HFFc6 (cell line): ENCODE measurements around the gene ZNRF4. TPM values are rescaled to one million over a fixed set of nuclear protein-coding genes. Genes with fewer than 3 reads are reported as not detected.

Experiments used
- DNase-seq: peaks from one replicate; pipeline ENCODE4 v3.0.0-alpha.2; 2018
- H3K27ac Mint-ChIP-seq: 2 replicates; pipeline ENCODE4 v1.8.0; 2020; ENCODE audit warnings: mild to moderate bottlenecking, mixed read lengths
- H3K27me3 Mint-ChIP-seq: 2 replicates; pipeline ENCODE4 v1.8.0; 2021; ENCODE audit warnings: mild to moderate bottlenecking, moderate library complexity, mixed read lengths; ENCODE audit not compliant: insufficient read depth
- H3K36me3 Mint-ChIP-seq: 2 replicates; pipeline ENCODE4 v1.8.0; 2021; ENCODE audit warnings: low read depth, mixed read lengths
- H3K4me1 Mint-ChIP-seq: 2 replicates; pipeline ENCODE4 v1.8.0; 2020; ENCODE audit warnings: low read depth, mixed read lengths
- H3K4me3 Mint-ChIP-seq: 2 replicates; pipeline ENCODE4 v1.8.0; 2020; ENCODE audit warnings: mild to moderate bottlenecking, moderate library complexity, mixed read lengths
- H3K9me3 Mint-ChIP-seq: 2 replicates; pipeline ENCODE4 v1.8.0; 2020; ENCODE audit warnings: mild to moderate bottlenecking, mixed read lengths
- total RNA-seq, 6 experiments: library from RNA; stranded (reverse); fragmentation: NEBNext Ultra II Directional; extraction: Animal tissue kit (Norgen Biotek cat#: 25700); gene quantifications; 2 replicates in 1 of 6; 3 replicates in 5 of 6; pipeline ENCODE4 v1.2.3, GENCODE V29; 2021
- TF ChIP-seq, protein P1 (sequence below): fragments of 200-600 bp; sonication (generic); IDR thresholded peaks from 2 replicates; pipeline ENCODE4 v1.5.0; 2021; ENCODE audit warnings: antibody characterized with exemption, mild to moderate bottlenecking

ZNRF4 gene
- total RNA-seq, 6 experiments from 2014 or later = not detected

GRCh38 chr19:5466072-5466471 is 10.9 kb downstream of the ZNRF4 start:
- Mint-ChIP-seq H3K9me3 (no peaks in the 10 kb centered on the region), H3K36me3 (no peaks in the 10 kb centered on the region), H3K4me1 (no peaks in the 10 kb centered on the region), H3K27me3 (peaks cover 40% of the 10 kb centered on the region), H3K27ac (no peak overlapping the region), H3K4me3 (no peak overlapping the region)
- DNase-seq = no peak
- TF ChIP-seq, protein P1, sequence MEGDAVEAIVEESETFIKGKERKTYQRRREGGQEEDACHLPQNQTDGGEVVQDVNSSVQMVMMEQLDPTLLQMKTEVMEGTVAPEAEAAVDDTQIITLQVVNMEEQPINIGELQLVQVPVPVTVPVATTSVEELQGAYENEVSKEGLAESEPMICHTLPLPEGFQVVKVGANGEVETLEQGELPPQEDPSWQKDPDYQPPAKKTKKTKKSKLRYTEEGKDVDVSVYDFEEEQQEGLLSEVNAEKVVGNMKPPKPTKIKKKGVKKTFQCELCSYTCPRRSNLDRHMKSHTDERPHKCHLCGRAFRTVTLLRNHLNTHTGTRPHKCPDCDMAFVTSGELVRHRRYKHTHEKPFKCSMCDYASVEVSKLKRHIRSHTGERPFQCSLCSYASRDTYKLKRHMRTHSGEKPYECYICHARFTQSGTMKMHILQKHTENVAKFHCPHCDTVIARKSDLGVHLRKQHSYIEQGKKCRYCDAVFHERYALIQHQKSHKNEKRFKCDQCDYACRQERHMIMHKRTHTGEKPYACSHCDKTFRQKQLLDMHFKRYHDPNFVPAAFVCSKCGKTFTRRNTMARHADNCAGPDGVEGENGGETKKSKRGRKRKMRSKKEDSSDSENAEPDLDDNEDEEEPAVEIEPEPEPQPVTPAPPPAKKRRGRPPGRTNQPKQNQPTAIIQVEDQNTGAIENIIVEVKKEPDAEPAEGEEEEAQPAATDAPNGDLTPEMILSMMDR = no peak

DNA sequence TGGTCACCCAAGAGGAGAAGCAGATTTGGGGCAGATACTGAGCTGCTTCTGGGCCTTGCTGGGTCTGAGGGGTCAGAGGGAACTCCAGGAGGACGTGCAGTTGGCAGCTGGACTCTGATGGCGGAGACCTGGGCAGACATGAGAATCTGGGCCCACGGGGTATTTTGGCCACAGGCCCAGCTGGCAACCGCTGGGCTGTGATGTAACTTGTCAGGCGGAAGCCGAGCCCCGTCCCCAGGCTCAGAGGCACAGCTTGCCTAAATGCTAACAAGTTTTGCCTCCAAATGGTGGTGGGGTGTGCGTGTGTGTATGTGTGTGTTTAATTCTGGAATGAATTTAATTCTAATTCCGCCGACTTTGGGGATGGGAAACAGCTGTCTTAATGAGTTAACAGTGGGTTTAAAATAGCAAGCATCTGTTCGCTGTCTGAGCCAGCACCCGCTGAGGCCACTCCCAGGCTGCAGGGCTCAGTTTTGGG is 11.6 kb downstream of the ZNRF4 start:
- Mint-ChIP-seq H3K27me3 (peaks cover 34% of the 10 kb centered on the region), H3K4me3 (no peak overlapping the region), H3K27ac (no peak overlapping the region), H3K36me3 (no peaks in the 10 kb centered on the region), H3K9me3 (no peaks in the 10 kb centered on the region), H3K4me1 (no peaks in the 10 kb centered on the region)
- TF ChIP-seq, protein P1 = no peak
- DNase-seq = no peak

DNA sequence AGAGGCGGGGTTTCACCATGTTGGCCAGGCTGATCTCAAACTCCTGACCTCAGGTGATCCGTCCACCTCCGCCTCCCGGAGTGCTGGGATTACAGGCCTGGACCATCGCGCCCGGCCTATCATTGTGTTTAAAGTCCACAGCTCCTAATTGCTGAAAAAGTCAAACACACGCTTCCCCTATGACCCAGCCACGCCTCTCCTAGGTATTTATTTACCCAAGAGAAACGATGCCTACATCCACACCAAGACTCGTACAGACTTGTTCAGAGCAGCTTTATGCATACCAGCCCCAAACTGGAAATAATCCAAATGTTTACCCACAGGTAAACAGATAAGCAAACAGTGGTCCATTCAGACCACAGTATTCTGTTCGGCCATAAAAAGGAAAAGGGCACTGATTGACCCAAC is 15.1 kb downstream of the ZNRF4 start:
- Mint-ChIP-seq H3K4me1 (no peaks in the 10 kb centered on the region), H3K9me3 (no peaks in the 10 kb centered on the region), H3K27ac (no peak overlapping the region), H3K4me3 (no peak overlapping the region), H3K36me3 (no peaks in the 10 kb centered on the region), H3K27me3 (peaks cover 35% of the 10 kb centered on the region)
- TF ChIP-seq, protein P1 = no peak
- DNase-seq = no peak

DNA sequence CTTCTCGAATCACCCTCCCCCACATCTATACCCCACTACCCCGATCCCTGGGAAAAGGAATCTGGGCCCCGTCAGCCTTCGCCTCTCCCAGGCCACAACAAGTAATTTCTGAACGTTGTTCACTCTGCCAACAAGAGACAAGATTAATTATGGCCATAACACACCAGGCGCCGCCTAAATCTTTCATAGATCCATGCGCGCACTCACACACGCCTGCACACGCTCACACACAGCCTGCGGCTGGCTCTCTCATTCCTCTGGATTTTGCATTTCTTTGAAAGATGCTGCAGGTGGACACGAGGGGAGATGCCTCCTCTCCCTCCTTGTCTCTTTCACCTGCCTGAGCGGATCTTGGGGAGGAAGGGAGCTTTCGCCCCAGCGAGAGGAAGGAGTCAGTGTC is 17.1 kb downstream of the ZNRF4 start:
- peaks cover 38% of the 10 kb centered on the region for H3K27me3 Mint-ChIP-seq
- no peak overlapping the region for H3K27ac Mint-ChIP-seq
- no peak for DNase-seq
- no peak overlapping the region for H3K4me3 Mint-ChIP-seq
- no peaks in the 10 kb centered on the region for H3K9me3 Mint-ChIP-seq
- TF ChIP-seq, protein P1 = no peak
- H3K36me3 Mint-ChIP-seq = no peaks in the 10 kb centered on the region
- H3K4me1 Mint-ChIP-seq = no peaks in the 10 kb centered on the region

DNA sequence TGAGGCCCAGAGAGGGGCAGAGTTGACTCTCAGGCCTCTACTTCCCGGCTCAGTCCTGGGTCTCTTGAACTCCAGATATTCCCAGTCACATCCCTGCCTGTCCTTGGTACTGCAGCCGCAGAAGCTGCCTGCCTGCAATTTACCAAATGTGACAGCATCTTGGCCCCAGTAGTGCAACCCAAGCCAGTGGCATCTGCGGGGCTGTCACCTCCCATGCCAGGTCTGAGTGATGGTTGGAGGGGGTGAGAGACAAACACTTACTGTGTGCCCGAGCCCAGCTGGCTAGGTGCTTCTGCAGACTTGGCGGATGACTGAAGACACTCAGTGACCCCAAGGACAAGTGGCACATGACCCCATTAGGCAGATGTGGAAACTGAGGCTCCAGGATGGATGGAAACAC is 18.4 kb downstream of the ZNRF4 start:
- Mint-ChIP-seq H3K4me3 (no peak overlapping the region), H3K9me3 (no peaks in the 10 kb centered on the region), H3K27me3 (peaks cover 40% of the 10 kb centered on the region), H3K27ac (no peak overlapping the region), H3K4me1 (no peaks in the 10 kb centered on the region), H3K36me3 (no peaks in the 10 kb centered on the region)
- DNase-seq = no peak
- TF ChIP-seq, protein P1 = no peak
